Activated T-cell treated with anti-CD3 and anti-CD28 coated beads, Interleukin-2, amount 50 U/mL, for 4 hours (primary cell): ENCODE data around the gene OSGEPL1. TPM values are rescaled to one million over a fixed set of nuclear protein-coding genes. Genes with fewer than 3 reads are reported as not detected.
A peak's percentile ranks its signal among the peaks of the same experiment; 100 is the strongest.

Experiments
- ATAC-seq, 2 donors: fragments of 200-7000 bp; cut with Tn5 transposase; one replicate each; pipeline ENCODE4 v1.10.0; 2021
- DNase-seq: peaks from one replicate; pipeline ENCODE4 v3.0.0-alpha.2; 2020
- H3K27me3 Mint-ChIP-seq: one replicate; pipeline ENCODE4 v1.8.0; 2021; ENCODE audit warnings: low read depth, mixed read lengths
- H3K36me3 Mint-ChIP-seq: one replicate; pipeline ENCODE4 v1.8.0; 2022; ENCODE audit warnings: mixed read lengths; ENCODE audit not compliant: insufficient read depth
- H3K4me1 Mint-ChIP-seq: one replicate; pipeline ENCODE4 v1.8.0; 2021; ENCODE audit warnings: low read depth, mixed read lengths
- H3K4me3 Mint-ChIP-seq: one replicate; pipeline ENCODE4 v1.8.0; 2021; ENCODE audit warnings: mild to moderate bottlenecking, moderate library complexity, mixed read lengths
- H3K9me3 Mint-ChIP-seq: one replicate; pipeline ENCODE4 v1.8.0; 2021; ENCODE audit warnings: mixed read lengths
- total RNA-seq, 3 donors: library from RNA; stranded (reverse); gene quantifications; one replicate each; pipeline ENCODE4 v1.2.1, GENCODE V29; 2021

The OSGEPL1 gene
- 10 to 100 TPM; 10.3 to 12.3 (median 11.5) TPM for total RNA-seq

- Mint-ChIP-seq H3K27me3 (no peaks in the 10 kb centered on the region), H3K36me3 (peaks cover 6% of the 10 kb centered on the region), H3K4me1 (peaks cover 5% of the 10 kb centered on the region), H3K4me3 (peak within 1 kb of the TSS; percentile 97), H3K9me3 (no peaks in the 10 kb centered on the region)
- peak; percentile 90 for DNase-seq
- ATAC-seq, result peak; percentile 98
Measured at GRCh38 chr2:189762551-189763298, at the start of gene OSGEPL1. Gene OSGEPL1, minus strand, starts transcription at chr2:189762792. Its CDS starts 1,152 bp downstream, at chr2:189761640.

- Mint-ChIP-seq H3K36me3 (peaks cover 16% of the 10 kb centered on the region), H3K27me3 (no peaks in the 10 kb centered on the region), H3K4me1 (no peaks in the 10 kb centered on the region), H3K4me3 (no peak overlapping the region), H3K9me3 (no peaks in the 10 kb centered on the region)
- DNase-seq (no peak), ATAC-seq (no peak)
Measured at GRCh38 chr2:189803431-189803830, 40.8 kb upstream of the OSGEPL1 start.

GRCh38 chr2:189802396-189802912, 39.9 kb upstream of the OSGEPL1 start:
- Mint-ChIP-seq H3K4me1 (no peaks in the 10 kb centered on the region), H3K36me3 (peaks cover 16% of the 10 kb centered on the region), H3K27me3 (no peaks in the 10 kb centered on the region), H3K9me3 (no peaks in the 10 kb centered on the region), H3K4me3 (no peak overlapping the region)
- ATAC-seq (no peak), DNase-seq (no peak)

- Mint-ChIP-seq H3K27me3 (no peaks in the 10 kb centered on the region), H3K9me3 (no peaks in the 10 kb centered on the region), H3K36me3 (peaks cover 17% of the 10 kb centered on the region), H3K4me1 (no peaks in the 10 kb centered on the region), H3K4me3 (no peak overlapping the region)
- DNase-seq (no peak), ATAC-seq (no peak)
Measured at GRCh38 chr2:189799531-189799930, 36.9 kb upstream of the OSGEPL1 start.

GRCh38 chr2:189799030-189799331, 36.4 kb upstream of the OSGEPL1 start:
- Mint-ChIP-seq H3K9me3 (no peaks in the 10 kb centered on the region), H3K4me1 (no peaks in the 10 kb centered on the region), H3K4me3 (no peak overlapping the region), H3K27me3 (no peaks in the 10 kb centered on the region), H3K36me3 (peaks cover 18% of the 10 kb centered on the region)
- ATAC-seq (no peak), DNase-seq (no peak)

GRCh38 chr2:189798312-189799029, 35.9 kb upstream of the OSGEPL1 start:
- no peak for DNase-seq
- Mint-ChIP-seq H3K9me3 (no peaks in the 10 kb centered on the region), H3K36me3 (peaks cover 21% of the 10 kb centered on the region), H3K4me3 (no peak overlapping the region), H3K4me1 (no peaks in the 10 kb centered on the region), H3K27me3 (no peaks in the 10 kb centered on the region)
- peak in 1 of 2 donors; percentile 58 for ATAC-seq

GRCh38 chr2:189797902-189798301, 35.3 kb upstream of the OSGEPL1 start:
- peaks cover 26% of the 10 kb centered on the region for H3K36me3 Mint-ChIP-seq
- DNase-seq (no peak), ATAC-seq (no peak)
- H3K4me3 Mint-ChIP-seq, result no peak overlapping the region
- H3K27me3 Mint-ChIP-seq, result no peaks in the 10 kb centered on the region
- H3K4me1 Mint-ChIP-seq, result no peaks in the 10 kb centered on the region
- no peaks in the 10 kb centered on the region for H3K9me3 Mint-ChIP-seq

GRCh38 chr2:189794310-189794709, 31.7 kb upstream of the OSGEPL1 start:
- H3K4me1 Mint-ChIP-seq, result peaks cover 3% of the 10 kb centered on the region

GRCh38 chr2:189791338-189792042, 28.9 kb upstream of the OSGEPL1 start:
- H3K9me3 Mint-ChIP-seq, result no peaks in the 10 kb centered on the region
- peaks cover 24% of the 10 kb centered on the region for H3K36me3 Mint-ChIP-seq
- H3K4me3 Mint-ChIP-seq, result peak overlapping the region; percentile 66
- no peaks in the 10 kb centered on the region for H3K27me3 Mint-ChIP-seq
- ATAC-seq (no peak), DNase-seq (no peak)
- H3K4me1 Mint-ChIP-seq, result peaks cover 6% of the 10 kb centered on the region

More at GRCh38 chr2:189794310-189794709, 31.7 kb upstream of the OSGEPL1 start:
- DNase-seq (no peak), ATAC-seq (no peak)
- Mint-ChIP-seq H3K36me3 (peaks cover 24% of the 10 kb centered on the region), H3K4me3 (no peak overlapping the region), H3K27me3 (no peaks in the 10 kb centered on the region), H3K9me3 (no peaks in the 10 kb centered on the region)

- Mint-ChIP-seq H3K4me1 (peaks cover 51% of the 10 kb centered on the region), H3K9me3 (no peaks in the 10 kb centered on the region), H3K4me3 (peak within 1 kb of the TSS; percentile 93), H3K27me3 (no peaks in the 10 kb centered on the region), H3K36me3 (peaks cover 34% of the 10 kb centered on the region)
- ATAC-seq, result peak; percentile 93 to 94
- peak; percentile 89 for DNase-seq
Measured at GRCh38 chr2:189783927-189784867, 21.6 kb upstream of the OSGEPL1 start, which contains the start of the genes ORMDL1 and PMS1. Gene ORMDL1, minus strand, starts transcription at chr2:189784339. Its CDS starts 1,744 bp downstream, at chr2:189782595. Gene PMS1, plus strand, starts transcription at chr2:189784450. Its CDS starts 7,360 bp downstream, at chr2:189791810.

GRCh38 chr2:189783451-189783926, 20.9 kb upstream of the OSGEPL1 start:
- H3K4me1 Mint-ChIP-seq, result peaks cover 57% of the 10 kb centered on the region
- H3K36me3 Mint-ChIP-seq, result peaks cover 40% of the 10 kb centered on the region
- ATAC-seq, result peak in 1 of 2 donors; percentile 2
- DNase-seq, result no peak
- H3K9me3 Mint-ChIP-seq, result no peaks in the 10 kb centered on the region
- peak overlapping the region; percentile 93 for H3K4me3 Mint-ChIP-seq
- no peaks in the 10 kb centered on the region for H3K27me3 Mint-ChIP-seq

GRCh38 chr2:189782221-189782671, 19.7 kb upstream of the OSGEPL1 start:
- Mint-ChIP-seq H3K36me3 (peaks cover 39% of the 10 kb centered on the region), H3K27me3 (no peaks in the 10 kb centered on the region), H3K4me1 (peaks cover 59% of the 10 kb centered on the region), H3K9me3 (no peaks in the 10 kb centered on the region), H3K4me3 (peak overlapping the region; percentile 93)
- ATAC-seq (no peak), DNase-seq (no peak)

GRCh38 chr2:189772212-189772611, 9.6 kb upstream of the OSGEPL1 start:
- ATAC-seq, result no peak

More at GRCh38 chr2:189772212-189772611, 9.6 kb upstream of the OSGEPL1 start:
- no peaks in the 10 kb centered on the region for H3K9me3 Mint-ChIP-seq
- peaks cover 19% of the 10 kb centered on the region for H3K36me3 Mint-ChIP-seq
- peaks cover 6% of the 10 kb centered on the region for H3K4me1 Mint-ChIP-seq
- DNase-seq, result no peak
- no peaks in the 10 kb centered on the region for H3K27me3 Mint-ChIP-seq
- no peak overlapping the region for H3K4me3 Mint-ChIP-seq
